ENCODE measurements around the gene LCE3A.
"Not testable (repeated sequence)": the region's sequence is repeated elsewhere in the genome, so short reads cannot be mapped to it uniquely, and the experiment has no call there.

Gene LCE3A, protein sequence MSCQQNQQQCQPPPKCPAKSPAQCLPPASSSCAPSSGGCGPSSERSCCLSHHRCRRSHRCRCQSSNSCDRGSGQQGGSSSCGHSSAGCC

DNA sequence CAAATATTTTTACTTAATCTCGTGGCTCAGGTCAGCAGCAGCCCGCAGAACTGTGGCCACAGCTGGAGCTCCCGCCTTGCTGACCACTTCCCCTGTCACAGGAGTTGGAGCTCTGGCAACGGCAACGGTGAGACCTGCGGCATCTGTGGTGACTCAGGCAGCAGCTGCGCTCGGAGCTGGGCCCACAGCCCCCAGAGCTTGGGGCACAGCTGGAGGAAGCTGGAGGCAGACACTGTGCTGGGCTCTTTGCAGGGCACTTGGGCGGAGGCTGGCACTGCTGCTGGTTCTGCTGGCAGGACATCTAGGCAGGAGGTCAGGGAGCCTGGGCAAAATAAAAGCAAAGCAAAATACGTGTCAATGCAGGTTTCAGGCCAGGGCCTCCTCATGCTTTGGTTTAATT, at the start of gene LCE3A:
Gene LCE3A, minus strand, starts transcription at position 301 of the 400 bp plus-strand sequence. Its CDS starts 0 bp downstream, at position 301.
- no peak for DNase-seq

DNA sequence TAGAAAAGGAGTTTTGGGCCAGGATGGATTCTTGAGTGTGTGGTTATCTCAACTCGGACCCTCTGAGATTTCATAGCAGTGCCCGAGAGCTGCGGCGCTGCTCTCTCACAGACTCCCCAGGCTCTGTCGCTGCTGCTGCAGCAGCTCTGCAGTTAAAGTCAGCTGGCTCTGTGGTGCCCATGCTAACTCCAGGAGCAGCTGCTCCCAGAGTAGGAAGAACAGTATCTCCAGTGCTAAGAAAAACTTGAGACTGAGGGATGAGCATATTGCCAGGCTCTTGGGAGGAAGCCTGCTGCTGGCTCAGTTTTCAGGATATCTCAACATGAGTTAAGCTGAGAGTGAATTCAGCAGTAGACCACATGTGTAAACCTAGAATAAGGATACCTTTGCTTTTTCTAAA, 44.7 kb upstream of the LCE3A start:
- no peak for DNase-seq

DNA sequence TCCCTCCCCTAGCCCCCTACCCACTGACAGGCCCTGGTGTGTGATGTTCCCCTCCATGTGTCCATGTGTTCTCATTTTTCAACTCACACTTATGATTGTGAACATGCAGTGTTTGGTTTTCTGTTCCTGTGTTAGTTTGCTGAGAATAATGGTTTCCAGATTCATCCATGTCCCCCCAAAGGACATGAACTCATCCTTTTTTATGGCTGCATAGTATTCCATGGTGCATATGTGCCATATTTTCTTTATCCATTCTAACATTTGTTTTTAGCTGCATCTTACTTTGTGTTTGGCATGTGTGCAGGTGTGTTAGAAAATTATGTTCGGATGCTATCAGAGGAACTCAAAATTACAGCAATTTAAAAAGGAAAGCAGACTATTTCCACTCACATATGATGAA, 43.3 kb upstream of the LCE3A start:
- DNase-seq = not testable (repeated sequence)

DNA sequence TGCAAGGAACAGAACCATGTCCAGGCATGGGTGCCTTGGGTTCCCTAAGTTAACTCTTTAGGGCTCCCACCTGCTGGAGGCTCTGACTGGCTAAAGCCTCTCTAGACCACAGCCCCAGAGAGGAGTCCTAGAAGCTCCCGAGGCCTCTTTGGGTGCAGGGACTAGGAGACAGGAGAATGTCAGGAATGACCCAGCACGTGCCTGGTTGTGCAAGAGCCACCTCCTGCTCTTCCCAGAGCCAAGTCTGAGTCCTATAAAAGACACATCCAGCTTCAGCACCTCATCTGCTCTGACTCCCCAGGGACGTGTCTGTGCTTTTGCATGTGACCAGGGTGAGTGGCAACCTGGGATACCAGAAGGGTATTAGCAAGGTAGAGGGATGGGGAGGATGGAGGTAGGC, 40.2 kb upstream of the LCE3A start, which contains the start of gene LCE2D:
Gene LCE2D, plus strand, starts transcription at position 283 of the 400 bp plus-strand sequence. CDS start 726 bp downstream, outside the sequence.
- no peak for DNase-seq

DNA sequence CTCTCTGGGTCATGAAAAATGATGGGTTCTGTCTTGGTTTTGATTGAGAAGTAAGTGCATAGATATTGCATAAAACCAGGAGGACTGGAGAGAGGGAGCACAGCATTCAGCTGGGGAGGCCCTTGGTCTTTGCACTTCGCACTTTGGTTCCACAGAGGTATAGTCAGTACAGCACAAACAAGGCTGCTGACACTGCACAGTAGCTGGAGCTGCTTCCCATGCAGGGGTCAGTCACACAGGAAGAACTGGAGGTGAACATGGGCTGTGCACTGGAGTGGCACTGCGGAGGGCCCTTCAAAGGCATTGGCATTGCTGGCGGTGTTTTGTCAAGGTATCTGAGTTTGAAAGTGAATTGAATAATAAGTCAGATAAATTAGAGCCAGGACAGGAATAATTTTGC, 35.7 kb upstream of the LCE3A start:
- DNase-seq = no peak

DNA sequence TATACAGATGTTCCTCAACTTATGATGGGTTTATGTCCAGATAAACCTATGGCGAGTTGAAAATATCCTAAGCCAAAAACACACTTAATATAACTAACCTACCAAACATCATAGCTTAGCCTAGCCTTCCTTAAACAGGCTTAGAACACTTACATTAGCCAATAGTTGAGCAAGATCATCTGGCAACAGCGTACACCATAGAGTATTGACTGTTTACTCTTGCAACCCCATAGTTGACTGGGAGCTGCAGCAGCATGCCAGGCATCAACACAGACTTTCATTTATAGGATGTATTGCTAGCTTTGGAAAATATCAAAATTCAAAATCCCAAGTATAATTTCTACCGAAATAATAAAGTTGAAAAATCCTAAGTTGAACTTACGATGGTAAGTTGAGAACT, 34.8 kb upstream of the LCE3A start:
- no peak for DNase-seq

DNA sequence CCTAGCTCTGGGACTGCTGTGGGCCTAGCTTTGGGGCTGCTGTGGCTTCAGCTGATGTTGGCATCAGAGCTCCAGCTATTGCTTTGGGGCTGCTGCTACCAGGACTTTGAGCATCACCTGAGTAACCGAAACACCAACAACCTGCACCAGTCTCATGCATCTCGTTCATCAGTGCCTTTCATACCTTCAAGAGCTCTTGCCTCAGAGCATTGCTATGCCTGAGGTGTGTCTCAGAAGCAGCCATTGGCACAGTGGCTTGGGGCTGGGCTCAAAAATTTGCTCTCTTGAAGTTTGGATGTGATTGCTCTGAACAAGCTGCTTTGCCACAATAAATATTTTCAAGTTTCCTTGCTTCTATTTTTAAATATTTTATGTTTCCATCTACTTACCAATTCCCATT, 33.6 kb upstream of the LCE3A start:
- no peak for DNase-seq

DNA sequence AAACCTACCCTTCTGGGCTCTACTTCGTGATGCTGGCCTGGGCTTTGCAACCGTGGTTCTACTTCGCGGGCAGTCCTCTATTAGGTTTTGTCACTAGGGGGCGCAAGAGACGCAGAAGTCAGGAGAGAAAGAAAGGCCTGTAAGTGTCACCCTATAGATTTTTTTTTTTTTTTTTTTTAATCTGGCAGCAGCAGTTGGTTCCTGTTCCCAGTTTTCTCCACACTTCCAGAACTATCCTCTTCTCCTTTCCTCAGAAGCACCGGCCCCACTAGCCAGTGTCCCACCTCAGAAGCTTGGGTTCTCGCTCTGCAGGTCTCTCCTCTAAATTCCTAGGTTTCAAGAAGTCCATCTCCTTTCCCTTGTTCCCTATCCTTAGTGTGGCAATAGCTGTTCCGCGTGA, 31.2 kb upstream of the LCE3A start:
- DNase-seq = peak; percentile 28 to 83

DNA sequence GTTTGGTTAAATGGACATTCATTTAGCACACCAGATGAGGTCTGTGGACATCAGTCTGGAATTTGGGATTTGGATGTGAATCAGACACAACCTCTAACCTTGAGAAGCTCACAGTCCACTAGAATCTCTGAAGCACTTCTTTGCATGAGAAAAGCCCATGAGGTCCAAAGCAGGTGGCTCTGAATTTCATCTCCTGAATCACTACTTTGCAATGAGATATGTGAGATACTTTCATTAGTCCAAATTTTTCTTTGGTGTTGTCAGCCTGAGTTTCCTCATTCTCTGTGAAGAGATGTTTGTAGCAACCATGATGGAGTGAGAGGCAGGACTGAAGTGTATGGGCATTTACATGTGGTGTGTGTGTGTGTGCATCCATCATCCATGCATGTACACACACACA, 23.8 kb upstream of the LCE3A start:
- DNase-seq = no peak

DNA sequence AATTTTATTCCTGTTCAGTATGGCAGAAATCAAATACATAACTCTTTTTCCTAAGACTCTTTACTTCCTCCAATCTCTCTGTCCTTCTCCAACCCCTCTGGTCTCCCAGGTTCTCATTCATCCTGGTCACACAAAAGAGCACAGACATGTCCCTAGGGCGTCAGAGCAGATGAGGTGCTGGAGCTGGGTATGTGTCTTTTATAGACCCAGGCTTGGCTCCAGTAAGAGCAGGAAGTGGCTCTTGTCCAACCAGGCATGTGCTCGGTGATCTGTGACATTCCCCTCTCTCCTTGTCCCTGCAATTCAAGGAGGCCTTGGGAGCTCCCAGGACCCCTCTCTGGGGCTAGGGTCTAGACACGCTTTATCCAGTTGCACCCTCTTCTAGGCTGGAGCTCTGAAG, 22.2 kb upstream of the LCE3A start:
- DNase-seq = no peak

DNA sequence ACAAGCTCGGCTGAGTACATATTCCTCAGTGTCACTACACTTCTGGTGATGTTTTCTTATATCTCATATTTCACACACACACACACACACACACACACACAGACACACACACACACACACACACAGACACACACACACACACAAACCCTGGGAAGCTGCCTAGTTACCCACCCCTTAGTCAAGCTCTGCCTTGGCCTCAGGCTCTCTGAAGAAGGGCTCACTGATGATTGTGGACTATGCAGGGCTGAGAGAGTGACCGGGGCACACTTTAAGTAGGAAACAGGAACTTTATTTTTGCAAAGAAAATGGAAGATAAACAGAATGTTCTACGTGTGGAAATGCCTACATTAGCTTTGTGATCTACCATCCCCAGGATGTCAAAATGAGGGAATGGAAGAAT, 21.0 kb upstream of the LCE3A start:
- no peak for DNase-seq

DNA sequence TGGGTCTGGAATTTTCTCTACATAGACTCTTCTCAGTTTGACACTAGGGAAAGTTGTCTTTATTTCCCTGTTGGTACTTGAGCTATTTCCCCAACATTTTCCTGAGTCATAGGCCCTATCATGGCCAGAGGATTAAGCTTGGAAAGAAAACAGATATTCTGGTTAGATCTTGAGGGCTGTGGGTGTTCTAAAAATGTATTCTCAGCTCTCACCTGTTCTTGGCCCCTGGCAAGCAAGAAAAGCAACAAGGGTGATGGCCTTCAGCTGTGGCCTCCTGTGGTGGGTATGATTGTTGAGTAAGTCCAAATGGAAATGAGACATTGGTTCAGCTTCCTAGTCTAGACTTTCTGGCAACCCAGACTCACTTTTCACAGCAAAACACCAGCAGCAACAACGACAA, 17.4 kb upstream of the LCE3A start:
- DNase-seq = no peak

DNA sequence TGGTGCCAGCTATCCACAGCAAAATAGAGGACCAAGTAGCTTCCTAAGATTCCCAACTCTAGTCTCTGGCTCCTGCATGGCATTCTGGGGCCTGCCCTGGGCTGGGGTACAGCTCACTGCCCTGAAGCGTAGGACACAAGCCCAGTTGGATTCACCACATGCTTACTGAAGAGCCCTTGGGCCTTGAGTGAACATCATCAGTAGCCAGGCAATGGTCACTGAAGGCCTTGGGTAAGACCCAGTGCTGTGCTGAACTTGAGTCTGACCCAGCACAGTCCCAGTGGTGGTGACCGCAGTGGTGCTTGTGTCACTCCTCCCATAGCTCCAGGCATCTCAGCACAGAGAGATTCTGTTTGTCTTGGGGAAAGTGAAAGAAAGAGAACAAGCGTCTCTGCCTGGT, 7.7 kb upstream of the LCE3A start:
- no peak for DNase-seq

DNA sequence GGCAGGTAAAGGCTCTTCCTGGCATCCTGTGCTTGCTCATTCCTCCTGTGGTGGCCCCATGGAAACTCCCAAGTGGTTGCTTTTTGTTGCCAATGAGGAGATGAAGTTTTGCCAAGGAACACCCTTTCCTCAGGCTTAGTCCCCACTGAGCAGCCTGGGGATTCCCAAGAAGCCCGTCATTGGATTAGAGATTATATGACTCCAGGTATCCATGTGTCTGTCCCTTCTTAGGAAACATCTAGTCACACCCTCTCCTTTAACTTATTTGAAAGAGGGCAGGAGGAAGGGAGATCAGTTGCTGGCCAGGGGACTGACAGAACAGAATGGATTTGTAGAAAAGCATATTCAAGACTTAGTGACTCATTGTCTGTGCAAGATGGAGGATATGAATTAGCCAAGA, 3.8 kb upstream of the LCE3A start:
- no peak for DNase-seq

DNA sequence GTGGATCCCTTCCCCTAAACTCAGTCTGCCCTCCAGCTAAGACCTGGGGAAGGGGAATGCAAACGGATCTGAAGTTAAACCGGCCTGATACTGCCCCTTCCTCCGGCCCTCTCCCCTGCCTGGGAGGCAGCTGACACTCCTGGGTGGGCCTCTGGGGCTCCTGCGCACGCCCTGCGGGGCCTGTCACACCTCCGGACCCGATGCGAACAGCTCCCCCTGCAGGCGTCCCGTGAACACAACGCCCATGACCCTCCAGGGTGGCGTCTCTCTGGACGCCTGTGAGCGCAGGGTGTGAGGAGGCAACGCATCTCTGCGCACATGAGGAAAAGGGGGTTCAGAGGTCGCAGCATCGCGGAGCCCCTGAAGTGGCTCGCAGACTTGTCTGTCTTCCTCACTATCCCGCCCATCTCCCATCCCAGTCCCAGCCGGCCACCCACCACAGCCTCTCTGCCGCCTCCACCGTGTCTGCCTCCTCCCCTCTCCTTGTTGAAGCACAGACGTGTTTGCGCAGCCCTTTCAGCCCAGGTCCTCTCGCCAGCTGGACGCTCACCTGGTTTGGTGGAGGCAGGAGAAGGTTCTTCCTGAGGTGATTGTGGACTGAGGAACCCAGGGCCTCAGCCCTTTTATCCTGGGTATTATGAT, 421 bp upstream of the LCE3A start:
- no peak for DNase-seq

DNA sequence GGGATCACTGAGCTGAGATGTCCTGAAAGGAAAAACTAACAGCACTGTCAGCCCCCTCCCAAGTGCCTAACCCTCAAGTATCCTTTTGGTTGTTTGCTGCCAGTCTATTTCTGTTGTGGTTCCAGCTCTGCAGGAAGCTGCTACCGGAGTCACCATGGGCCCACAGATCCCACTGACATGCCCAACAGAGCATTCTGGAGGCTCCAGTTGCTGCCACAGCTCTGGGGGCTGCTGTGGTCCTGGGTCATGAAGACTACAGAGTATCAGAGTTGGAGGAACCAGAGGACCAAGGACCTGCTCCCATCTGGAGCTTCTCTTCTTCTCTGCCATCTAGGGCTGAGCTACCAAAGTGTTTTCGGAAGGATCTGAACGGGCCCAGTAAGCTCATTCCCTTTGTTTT, 910 bp downstream of the LCE3A start:
- DNase-seq = no peak

DNA sequence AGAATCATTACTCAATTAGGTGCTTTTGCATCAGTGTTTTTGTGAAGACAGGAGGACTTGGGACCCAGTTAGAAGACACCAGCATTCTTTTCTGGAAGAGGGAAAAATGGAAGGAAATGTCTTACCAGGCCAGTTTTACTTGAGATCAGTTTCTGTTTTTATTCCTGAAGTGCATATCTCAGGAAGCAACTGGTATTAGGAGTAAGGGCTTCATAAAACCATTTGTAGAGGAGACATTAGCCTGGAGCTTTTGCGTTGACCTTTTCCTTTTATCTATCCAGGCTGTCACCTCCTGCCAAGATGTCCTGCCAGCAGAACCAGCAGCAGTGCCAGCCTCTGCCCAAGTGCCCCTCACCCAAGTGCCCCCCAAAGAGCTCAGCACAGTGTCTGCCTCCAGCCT, 9.4 kb downstream of the LCE3A start, which contains the start of gene LCE3B:
Gene LCE3B, plus strand, starts transcription at position 301 of the 400 bp plus-strand sequence. Its CDS starts 0 bp downstream, at position 301.
- no peak for DNase-seq

DNA sequence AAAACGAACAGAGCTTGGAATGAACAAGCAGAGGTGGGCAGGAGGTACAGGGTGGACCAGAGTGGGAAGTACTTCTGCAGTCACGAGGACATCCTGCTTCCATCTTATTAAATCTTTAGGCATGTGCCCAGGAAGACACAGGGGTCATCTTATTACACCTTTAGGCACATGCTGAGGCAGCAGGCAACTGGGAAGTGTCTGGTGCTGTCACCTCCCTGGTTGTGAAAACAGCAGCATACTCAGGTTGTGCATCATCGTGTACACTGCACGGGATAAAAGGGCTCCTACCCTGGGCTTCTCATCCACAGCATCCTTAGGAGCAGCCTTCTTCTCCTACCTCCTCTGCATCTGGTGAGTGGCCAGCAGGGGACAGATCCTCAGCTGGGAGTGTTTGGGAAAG, 23.0 kb downstream of the LCE3A start, which contains the start of gene LCE3C:
Gene LCE3C, plus strand, starts transcription at position 301 of the 400 bp plus-strand sequence. CDS start 498 bp downstream, outside the sequence.
- no peak for DNase-seq

DNA sequence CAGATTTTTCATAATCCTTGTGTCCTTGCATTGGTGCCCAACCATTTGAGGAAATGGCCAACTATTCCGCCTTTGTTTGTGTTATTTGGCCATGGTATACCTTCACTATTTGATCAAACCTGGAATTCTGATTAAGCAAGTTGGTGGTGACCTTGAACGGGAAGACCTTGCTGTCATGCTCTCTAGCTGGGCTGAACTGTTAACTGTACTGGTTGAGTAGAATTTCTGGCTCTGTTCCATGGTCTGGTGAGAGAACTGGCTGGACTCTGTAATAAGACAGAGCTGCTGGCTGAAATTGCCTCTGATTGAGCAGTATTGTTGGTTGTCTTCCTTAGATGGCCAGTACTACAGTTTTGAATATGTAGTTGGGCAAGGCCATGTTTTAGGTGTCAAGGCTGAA, 25.9 kb downstream of the LCE3A start:
- no peak for DNase-seq

DNA sequence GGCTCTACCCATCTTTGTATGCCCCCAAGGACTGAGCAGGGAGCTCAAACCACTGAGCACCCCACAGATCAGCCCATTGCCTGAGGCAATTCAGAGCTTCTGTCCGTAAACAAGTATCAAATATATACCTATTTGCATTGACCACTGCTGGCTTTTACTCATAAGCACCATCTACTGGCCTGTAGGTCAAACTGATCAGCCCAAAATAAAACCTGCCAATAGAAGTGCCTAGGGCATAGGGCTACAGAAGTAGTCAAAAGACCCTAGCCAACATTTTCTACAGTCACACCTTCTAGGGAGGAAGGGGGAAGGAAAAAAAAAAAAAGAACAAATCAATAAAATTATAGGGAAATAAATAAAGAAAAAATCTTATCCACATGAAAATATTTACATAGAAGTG, 37.3 kb downstream of the LCE3A start:
- DNase-seq = no peak

DNA sequence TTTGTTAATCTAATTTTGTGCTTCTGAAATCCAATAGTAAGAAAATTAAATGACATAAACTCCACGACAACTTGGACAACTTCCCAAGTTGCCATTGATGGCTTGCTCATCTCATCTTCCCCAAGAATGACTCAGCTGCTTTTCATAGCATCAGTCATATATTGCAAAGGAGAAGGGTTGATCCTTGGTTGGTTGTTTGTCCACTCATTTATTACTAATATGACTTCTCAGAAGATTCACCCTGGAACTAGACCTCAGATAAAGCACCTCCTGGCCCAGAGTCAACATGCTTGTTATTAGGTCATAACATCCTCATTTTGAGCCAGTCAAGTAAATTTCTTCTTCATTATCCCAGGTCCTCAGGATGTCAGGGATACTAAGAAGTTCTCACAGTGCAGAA, 40.3 kb downstream of the LCE3A start:
- no peak for DNase-seq

DNA sequence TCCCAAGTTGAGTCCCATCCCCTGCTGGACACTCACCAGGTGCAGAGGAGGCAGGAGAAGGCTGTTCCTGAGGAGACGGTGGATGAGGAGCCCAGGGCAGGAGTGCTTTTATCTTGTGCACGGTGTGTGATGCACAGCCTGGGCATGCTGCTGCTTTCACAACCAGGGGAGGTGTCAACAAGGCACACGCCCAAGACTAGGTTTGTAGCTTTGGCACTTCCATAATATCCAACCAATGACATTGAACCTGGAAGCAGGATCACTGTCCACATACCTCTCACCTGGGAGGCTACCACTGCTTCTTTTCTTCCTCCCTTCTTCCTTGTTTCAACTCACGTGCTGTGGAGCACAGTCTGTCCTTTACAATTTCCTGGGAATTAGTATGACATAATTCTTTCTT, 42.5 kb downstream of the LCE3A start, which contains the start of gene LCE3D:
Gene LCE3D, minus strand, starts transcription at position 84 of the 400 bp plus-strand sequence. CDS start 580 bp downstream, outside the sequence.
- DNase-seq = no peak

DNA sequence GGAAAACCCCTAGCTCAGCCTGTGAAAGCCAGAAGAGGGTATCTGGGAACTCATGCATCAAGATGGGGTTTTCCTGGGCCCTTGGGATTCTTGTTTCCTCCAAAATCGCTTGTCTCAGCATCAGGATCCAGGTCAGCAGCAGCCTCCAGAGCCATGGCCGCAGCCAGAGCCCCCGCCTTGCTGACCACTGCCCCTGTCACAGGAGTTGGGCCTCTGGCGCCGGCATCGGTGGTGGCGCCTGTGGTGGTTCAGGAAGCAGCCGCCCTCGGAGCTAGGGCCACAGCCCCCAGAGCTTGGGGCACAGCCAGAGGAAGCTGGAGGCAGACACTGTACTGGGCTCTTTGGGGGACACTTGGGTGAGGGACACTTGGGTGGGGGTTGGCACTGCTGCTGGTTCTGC, 43.4 kb downstream of the LCE3A start:
- DNase-seq = not testable (repeated sequence)

DNA sequence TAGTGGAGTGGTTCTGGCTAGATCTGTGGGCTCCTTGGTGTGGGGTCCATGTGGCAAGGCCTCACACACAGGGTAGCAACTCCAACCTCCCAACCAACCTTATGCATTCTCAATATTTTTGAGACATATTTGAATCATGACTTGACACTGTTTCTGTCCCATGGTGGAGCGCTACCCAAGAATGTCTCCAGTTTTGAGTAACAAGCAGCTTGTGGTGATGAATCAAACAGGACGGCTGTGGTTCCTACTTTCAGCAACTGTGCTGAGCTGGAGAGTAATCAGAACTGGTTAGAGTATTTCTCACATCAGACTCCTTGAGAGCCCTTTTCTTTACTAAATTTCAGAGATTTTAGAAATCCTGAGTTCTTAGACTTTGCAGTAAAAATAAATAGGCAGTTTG, 45.7 kb downstream of the LCE3A start:
- no peak for DNase-seq
